GM20000 (cell line): ENCODE measurements around the gene CDC42BPA.
"Not testable (repeated sequence)": the region's sequence is repeated elsewhere in the genome, so short reads cannot be mapped to it uniquely, and the experiment has no call there.

Source experiments
- DNase-seq: peaks from one replicate; pipeline ENCODE4 v3.0.0; 2012; ENCODE audit warnings: low spot score
- TF ChIP-seq, protein P1 (sequence below): IDR thresholded peaks from 2 replicates; pipeline ENCODE4 v1.5.1; 2012; ENCODE audit warnings: mild to moderate bottlenecking, control low read depth; ENCODE audit errors: extremely low read depth, missing control alignments

The CDC42BPA gene

DNA sequence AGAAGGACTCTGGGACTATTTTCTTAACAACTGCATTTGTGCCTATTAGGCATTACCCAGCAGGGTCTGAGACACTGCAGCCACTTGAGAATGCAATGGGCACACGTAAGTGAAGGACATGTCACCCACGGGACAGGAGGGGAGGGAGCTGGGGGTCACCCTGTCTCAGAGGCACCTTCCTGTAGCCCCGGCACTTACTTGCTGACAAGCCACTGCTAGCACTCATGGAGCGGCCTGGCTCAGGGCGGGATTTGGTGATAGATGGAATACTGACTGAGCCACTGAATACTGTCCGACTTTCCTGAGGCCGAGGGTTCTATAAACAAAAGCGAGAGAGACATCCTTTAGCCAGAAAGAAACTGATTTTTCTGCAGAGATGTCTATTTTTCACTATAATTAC, 313.5 kb downstream of the CDC42BPA start:
- TF ChIP-seq, protein P1, sequence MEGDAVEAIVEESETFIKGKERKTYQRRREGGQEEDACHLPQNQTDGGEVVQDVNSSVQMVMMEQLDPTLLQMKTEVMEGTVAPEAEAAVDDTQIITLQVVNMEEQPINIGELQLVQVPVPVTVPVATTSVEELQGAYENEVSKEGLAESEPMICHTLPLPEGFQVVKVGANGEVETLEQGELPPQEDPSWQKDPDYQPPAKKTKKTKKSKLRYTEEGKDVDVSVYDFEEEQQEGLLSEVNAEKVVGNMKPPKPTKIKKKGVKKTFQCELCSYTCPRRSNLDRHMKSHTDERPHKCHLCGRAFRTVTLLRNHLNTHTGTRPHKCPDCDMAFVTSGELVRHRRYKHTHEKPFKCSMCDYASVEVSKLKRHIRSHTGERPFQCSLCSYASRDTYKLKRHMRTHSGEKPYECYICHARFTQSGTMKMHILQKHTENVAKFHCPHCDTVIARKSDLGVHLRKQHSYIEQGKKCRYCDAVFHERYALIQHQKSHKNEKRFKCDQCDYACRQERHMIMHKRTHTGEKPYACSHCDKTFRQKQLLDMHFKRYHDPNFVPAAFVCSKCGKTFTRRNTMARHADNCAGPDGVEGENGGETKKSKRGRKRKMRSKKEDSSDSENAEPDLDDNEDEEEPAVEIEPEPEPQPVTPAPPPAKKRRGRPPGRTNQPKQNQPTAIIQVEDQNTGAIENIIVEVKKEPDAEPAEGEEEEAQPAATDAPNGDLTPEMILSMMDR, result no peak
- DNase-seq, result no peak

DNA sequence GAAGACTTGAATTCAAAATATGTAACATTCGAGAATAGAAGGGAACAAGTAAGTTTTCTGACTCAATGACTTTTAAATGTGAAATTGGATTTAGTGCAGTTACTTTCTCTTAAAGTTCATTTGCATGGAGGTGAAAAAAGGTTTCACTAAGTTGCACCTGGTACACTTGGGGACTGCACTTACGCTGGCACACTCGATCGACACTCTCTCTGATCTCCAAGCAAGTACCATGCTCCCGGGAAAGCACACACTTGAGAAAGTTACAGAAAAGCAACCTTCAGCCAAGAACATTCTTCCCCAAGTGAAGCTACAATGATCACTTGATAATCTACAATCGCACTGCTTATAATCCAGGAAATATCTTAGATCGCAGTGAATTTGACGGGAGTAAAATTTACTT, 315.1 kb downstream of the CDC42BPA start:
- no peak for DNase-seq
- TF ChIP-seq, protein P1, result no peak

DNA sequence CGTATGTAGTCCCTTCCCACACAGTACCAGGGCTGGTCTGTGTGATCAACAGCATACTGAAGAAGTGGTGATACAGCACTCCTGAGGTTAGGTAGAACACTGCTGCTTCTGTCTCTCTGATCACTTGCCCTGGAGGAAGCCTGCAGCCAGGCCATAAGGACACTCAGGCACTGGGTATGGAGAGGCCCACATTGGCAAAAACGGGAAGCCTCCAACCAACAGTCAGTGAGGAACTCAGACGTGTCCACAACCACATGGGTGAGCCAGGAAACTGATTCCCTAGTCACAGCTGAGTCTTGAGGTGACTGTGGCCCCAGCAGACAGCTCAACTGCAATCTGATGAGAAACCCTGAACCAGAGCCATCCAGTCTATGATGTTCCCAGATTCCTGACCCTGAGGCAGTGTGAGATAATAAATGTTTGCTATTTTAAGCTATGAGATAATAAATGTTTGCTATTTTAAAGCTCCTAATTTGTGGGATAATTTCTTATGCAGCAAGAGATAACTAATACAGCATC, 315.7 kb downstream of the CDC42BPA start:
- TF ChIP-seq, protein P1, result no peak
- DNase-seq, result no peak

GRCh38 chr1:226999579-226999978, 318.7 kb downstream of the CDC42BPA start:
- not testable (repeated sequence) for DNase-seq

DNA sequence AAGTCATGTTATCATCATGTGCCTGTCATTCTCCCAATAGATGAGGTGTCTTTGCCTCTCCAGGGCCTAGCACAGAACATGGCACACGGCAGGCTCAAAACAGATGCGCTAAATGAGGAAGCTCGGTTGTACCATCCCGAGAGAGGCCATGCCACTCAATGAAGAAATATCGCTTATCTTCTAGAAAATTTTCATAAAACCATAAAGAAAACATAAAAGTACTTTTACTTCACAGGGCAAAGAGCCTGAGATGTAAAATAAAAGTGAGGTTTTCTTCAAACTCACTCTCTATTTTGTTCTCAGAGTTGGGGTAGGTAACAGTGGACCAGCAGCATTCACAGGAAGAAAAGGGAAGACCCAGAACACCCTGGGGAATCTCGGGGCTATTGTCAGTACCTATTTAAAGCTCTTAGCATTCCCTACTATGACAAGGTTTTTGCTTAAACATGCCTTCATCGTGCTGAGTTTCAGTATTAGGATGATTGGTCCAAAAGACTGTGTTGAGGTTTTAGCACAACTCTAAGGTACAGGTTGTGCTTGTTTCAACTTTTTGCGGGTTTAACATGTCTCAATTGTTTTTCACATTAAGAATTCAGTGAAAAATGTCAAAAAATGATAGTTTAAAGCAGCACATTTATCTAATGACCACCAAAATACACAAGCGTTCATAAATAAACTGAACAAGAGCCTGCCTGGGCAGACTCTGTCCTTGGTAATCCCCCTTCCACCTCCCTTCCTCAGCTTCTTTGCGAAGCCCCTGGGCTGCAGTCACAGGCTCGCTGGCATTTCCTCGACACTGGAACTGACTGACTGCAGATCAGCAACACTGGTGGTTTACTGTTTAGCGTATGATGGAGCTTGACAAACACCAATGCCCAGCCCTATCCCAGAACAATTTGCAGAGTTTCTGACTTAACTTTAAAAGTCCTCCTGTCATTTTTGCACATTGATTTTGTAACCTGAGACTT, 322.6 kb downstream of the CDC42BPA start:
- peak; percentile 56 for DNase-seq
- TF ChIP-seq, protein P1, result no peak

GRCh38 chr1:226994586-226995364, 323.5 kb downstream of the CDC42BPA start:
- TF ChIP-seq, protein P1, result no peak
- peak; percentile 6 for DNase-seq

DNA sequence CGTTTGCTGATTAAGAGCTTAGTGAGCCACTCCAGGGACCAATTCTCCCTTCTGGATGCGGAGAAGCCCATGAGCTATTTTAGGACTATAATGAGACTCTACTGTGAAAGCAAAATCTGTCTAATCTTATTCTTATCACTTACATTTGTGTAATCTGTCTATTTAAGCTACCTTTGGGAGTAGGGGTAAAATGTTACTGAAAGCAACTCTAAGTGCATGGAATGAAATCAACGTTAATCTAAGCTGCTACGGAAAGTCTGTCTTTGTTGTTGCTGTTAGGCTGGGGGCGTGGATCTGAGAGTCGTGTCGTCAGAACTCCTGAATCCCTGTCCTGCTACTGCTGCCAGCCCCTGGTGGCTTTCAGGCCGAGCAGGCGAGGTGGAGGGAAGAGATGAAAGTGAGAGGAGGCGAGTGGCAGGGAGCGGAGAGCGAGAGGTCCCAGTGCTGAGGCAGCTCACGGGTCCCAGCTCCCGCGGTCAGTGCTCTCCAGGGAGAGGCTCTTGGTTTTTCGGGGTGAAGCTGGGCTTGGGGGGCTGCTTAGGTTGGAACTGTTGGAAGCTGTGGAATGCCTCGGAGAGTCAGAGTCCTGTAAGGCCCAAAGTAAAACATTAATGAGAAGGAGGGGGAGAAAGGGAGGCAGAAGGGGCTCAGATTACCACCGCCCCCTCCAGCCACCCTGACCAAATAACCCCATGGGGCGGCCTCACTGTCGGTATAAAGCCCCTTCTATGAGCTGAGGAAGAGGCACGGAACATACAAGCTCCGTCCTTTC, 324.3 kb downstream of the CDC42BPA start:
- TF ChIP-seq, protein P1, result no peak
- no peak for DNase-seq
